HG03565 (cell line): ENCODE measurements around the gene CHCHD6.
"Not testable (repeated sequence)": the region's sequence is repeated elsewhere in the genome, so short reads cannot be mapped to it uniquely, and the experiment has no call there.

Experiments used
- ATAC-seq: cut with Tn5 transposase; IDR thresholded peaks from one replicate; pipeline ENCODE4 v1.9.1; 2021; ENCODE audit warnings: mild to moderate bottlenecking, moderate library complexity; ENCODE audit not compliant: unreplicated experiment

The CHCHD6 gene

DNA sequence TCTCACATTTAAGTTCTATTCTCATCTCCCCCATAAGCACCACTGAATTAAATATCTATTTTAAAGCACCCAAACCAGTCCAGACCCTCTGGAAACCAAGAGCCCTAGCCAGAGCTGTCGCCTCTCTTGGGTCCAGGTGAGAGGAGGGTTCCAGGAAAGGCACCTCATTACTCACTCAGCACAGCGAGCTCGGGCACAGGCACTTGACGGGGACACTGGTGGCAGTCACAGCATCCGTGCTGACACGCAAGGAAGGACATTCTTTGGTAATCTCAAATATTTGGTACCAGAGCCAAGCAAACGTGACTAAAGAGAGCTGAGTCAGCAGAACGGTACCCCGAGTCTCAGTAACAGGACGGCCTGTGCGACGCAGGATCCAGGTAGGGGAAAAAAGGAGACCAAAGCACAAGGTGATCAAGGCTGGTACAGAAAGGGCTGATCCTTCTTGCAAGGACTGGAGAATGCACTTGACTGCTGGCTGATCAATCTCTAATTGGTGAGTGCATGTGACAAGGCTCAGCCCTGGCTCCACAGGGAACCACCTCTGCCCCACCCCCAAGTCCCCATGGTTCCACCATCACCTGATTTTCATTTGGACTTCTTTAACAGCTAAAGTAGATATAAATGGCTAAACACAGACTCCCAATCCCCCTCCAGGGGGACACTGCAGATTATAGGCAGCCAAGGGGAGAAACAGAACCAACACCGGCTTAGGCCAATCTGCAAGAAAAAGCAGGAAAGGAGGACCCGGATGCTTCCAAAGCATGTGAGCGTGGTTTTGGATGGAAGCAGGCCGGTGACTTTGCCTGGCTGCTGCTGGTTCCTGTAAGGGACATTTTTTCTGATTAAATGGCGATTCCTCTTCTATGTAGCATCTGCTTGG, 61.4 kb downstream of the CHCHD6 start:
- no peak for ATAC-seq

DNA sequence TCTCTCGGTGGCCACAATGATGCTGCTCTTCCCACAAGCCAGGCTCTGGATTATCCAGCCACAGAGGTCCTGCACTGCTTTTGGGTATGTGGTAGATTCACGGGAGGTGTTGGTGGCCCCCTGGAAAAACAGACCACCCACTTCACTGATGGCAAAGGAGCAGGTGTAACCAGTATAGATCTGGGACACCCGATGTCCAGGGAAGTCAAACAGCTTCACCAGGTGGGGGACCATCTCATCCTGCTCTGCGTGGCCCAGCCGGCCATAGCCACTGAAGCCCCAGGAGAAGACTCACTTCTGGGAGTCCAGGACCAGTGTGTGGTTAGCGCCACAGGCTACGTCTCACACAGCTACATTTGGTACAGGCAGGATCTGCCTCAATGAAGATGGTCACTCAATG, 62.6 kb downstream of the CHCHD6 start:
- ATAC-seq, result no peak

GRCh38 chr3:126768903-126769302, 64.9 kb downstream of the CHCHD6 start:
- no peak for ATAC-seq

GRCh38 chr3:126770096-126770495, 66.1 kb downstream of the CHCHD6 start:
- ATAC-seq, result no peak

DNA sequence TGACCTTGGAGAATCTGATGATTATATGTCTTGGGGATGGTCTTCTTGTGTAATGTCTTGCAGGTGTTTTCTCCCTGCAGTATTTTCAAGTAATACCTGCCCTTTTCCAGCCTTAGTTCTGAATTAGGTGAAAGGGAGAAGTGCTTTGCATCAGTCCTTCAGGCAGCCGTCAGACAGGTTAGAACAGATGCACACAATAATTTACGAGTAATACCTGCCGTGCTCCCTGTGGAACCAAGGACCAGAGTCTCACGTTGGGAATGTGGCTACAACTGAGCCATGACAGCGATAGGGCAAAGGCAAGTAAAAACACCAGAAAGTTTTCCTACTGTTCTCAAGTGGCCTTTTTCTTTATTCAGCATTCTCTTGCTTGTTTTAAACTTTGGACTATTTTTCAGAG, 69.1 kb downstream of the CHCHD6 start:
- ATAC-seq, result no peak

GRCh38 chr3:126773783-126774182, 69.7 kb downstream of the CHCHD6 start:
- no peak for ATAC-seq

- ATAC-seq, result no peak
These were observed 73.3 kb downstream of the CHCHD6 start for GRCh38 chr3:126777366-126777765.

GRCh38 chr3:126780666-126781065, 76.6 kb downstream of the CHCHD6 start:
- ATAC-seq, result no peak

GRCh38 chr3:126781406-126781805, 77.4 kb downstream of the CHCHD6 start:
- ATAC-seq, result no peak

- ATAC-seq, result no peak
These were observed 78.0 kb downstream of the CHCHD6 start for GRCh38 chr3:126781889-126782491.

GRCh38 chr3:126782536-126782935, 78.5 kb downstream of the CHCHD6 start:
- no peak for ATAC-seq

- ATAC-seq, result no peak
These were observed 80.2 kb downstream of the CHCHD6 start for GRCh38 chr3:126784254-126784653.

DNA sequence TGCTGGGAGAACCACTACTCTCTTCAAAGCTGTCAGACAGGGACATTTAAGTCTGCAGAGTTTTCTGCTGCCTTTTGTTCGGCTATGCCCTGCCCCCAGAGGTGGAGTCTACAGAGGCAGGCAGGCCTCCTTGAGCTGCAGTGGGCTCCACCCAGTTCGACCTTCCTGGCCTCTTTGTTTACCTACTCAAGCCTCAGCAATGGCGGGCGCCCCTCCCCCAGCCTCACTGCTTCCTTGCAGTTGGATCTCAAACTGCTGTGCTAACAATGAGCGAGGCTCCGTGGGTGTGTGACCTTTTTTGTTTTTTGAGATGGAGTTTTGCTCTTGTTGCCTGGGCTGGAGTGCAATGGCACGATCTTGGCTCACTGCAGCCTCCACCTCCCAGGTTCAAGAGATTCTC, 87.3 kb downstream of the CHCHD6 start:
- not testable (repeated sequence) for ATAC-seq

DNA sequence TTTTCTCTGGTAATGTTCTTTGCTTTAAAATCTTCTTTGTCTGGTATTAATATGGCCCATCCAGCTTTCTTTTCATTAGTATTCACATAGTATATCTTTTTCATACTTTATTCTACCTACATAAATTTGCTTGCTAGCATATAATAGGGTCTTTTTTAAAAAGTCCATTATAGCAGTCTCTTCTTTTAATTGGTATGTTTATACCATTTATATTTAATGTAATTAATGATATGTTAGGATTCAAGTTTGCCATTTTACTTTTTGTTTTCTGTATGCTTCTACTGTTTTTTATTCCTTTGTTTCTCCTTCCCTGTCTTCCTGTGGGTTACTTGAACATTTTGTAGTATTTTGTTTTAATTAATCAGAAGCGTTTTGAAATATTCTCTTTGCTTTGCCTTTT, 89.0 kb downstream of the CHCHD6 start:
- ATAC-seq, result no peak

GRCh38 chr3:126797563-126797962, 93.5 kb downstream of the CHCHD6 start:
- no peak for ATAC-seq

DNA sequence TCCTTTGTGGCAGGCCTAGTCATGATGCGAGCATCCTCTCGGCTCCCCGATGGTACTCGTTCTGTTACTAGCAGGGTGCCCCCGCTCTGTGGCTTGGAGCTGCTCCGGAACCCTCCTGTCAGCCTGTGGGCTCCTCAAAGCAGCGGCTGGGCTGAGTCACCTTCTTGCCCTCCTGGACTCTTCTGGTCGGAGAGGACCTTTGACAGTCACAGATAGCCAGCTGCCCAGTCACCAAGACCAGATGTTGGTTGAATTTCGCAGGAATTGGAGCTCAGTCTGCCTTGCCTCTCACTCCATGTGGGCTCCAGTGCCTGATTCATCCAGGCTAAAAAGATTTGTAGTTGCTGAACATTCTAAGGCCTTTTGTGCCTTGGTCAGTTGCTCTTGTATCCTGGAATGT, 94.5 kb downstream of the CHCHD6 start:
- no peak for ATAC-seq

DNA sequence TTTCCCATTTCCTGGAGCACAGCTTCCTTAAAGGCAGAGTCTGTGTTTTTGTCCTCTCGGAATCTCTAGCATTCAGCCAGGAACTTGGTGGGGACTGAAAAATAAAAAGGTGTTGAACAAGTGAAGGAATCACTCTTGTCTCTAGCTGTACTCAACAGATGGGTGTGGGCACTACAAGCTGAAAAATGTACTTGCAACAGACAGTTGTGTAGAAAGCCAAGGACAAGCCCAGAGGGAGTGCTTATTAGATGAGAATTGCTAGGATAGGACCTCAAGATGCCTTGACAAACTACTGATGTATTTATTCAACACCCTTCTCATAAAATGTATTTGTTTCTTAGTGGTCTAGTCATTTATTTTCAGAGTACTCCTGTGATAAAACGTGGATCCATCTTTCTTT, 95.1 kb downstream of the CHCHD6 start:
- no peak for ATAC-seq

GRCh38 chr3:126801312-126801711, 97.3 kb downstream of the CHCHD6 start:
- not testable (repeated sequence) for ATAC-seq

- ATAC-seq, result no peak
These were observed 103.8 kb downstream of the CHCHD6 start for GRCh38 chr3:126807795-126808194.

- ATAC-seq, result no peak
These were observed 107.5 kb downstream of the CHCHD6 start for GRCh38 chr3:126811530-126811929.

DNA sequence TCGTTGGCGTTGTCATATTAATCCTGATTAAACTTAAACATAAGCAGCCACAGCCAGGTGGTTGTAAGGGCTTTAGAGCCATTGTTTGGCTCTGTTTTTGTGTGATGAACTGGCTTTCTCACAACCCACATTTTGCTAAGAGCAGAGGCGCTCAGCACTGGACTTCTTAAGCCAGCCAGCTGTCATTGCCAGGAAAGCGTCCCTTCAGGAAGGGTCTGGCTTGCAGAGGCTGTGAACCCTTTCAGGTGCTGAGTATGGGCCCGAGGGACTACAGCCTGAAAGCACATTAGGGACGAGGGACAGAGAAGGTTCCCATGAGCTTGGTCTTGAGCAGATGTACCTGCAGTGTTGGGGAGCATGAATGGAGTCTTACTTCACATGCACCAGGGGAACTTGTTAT, 112.3 kb downstream of the CHCHD6 start:
- no peak for ATAC-seq

- no peak for ATAC-seq
These were observed 113.1 kb downstream of the CHCHD6 start for GRCh38 chr3:126816986-126817777.
